Tibial nerve (tissue), 4 donors: ENCODE data around the gene LIN28B. TPM values are rescaled to one million over a fixed set of nuclear protein-coding genes. Genes with fewer than 3 reads are reported as not detected.

ENCODE experiments used
- DNase-seq, 2 donors: peaks; one replicate each; pipeline ENCODE4 v3.0.0-alpha.2; 2019; ENCODE audit warnings: low spot score in 2 of 2
- H3K27ac ChIP-seq, 4 donors: fragments of 200-600 bp; sonication (generic) in 3 of 4; one replicate each; pipeline ENCODE4 v1.5.1; 2017 to 2019; ENCODE audit warnings: mild to moderate bottlenecking in 1 of 4
- H3K27me3 ChIP-seq, 2 donors: fragments of 200-600 bp; sonication (generic) in 1 of 2; one replicate each; pipeline versions ENCODE4 v1.5.1 to v1.6.0; 2017 to 2019
- H3K36me3 ChIP-seq, 3 donors: fragments of 200-600 bp; sonication (generic); one replicate each; pipeline ENCODE4 v1.5.1; 2018 to 2019
- H3K4me1 ChIP-seq, 4 donors: fragments of 200-600 bp; sonication (generic) in 3 of 4; one replicate each; pipeline ENCODE4 v1.5.1; 2017 to 2019
- H3K4me3 ChIP-seq, 4 donors: fragments of 200-600 bp; sonication (generic) in 3 of 4; one replicate each; pipeline ENCODE4 v1.5.1; 2017 to 2019; ENCODE audit warnings: mild to moderate bottlenecking in 1 of 4, moderate library complexity in 1 of 4
- H3K9me3 ChIP-seq, 4 donors: fragments of 200-600 bp; sonication (generic) in 3 of 4; one replicate each; pipeline ENCODE4 v1.5.1; 2017 to 2019
- EP300 ChIP-seq, 2 donors: sonication (generic); formaldehyde crosslinking; IDR thresholded peaks; one replicate each; pipeline ENCODE4 v1.6.1; 2017; ENCODE audit warnings: antibody characterized with exemption in 2 of 2, mild to moderate bottlenecking in 1 of 2
- POLR2A ChIP-seq, 2 donors: fragments of 450-650 bp; IDR thresholded peaks; one replicate each; pipeline ENCODE4 v1.6.1; 2017; ENCODE audit warnings: antibody characterized with exemption in 2 of 2, mild to moderate bottlenecking in 2 of 2, moderate library complexity in 2 of 2
- WGBS, 2 donors: methylation state at CpG; one replicate each; pipeline ENCODE4 v1.1.5; 2018; 5-methylcytosine and 5-hydroxymethylcytosine counted together
- total RNA-seq, 4 donors: library from RNA; depleted of rRNA; stranded (reverse); fragments of >200 nt; gene quantifications; one replicate each; pipeline ENCODE4 v1.1.0, GENCODE V29; 2016
- TF ChIP-seq, protein P1 (sequence below), 5 experiments: fragments of 200-600 bp in 3 of 5; fragments of 450-650 bp in 2 of 5; sonication (generic) in 3 of 5; IDR thresholded peaks; one replicate each; pipeline ENCODE4 v1.5.1; 2016 to 2019; ENCODE audit warnings: antibody characterized with exemption in 5 of 5, mild to moderate bottlenecking in 3 of 5, moderate library complexity in 2 of 5

Gene LIN28B
- total RNA-seq, 4 donors from 2014 or later, result not detected

DNA sequence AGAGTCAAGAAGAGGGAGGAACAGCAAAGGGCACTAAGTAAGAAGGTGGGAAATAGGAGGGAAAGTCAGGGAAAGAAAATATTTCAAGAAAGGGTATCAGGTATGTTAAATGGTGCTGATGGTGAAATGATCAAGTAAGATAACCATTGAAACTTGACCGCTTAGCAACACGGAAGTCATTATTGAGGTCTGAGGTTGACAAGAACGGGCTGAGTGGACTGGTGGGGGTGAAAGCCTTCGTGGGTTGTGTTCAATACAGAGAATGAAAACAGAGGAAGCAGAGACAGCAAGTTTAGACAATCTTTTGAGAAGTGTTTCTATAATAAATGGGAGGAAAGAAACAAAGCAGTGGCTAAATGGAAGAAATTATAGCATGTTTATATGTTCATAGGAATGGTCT is 72.0 kb downstream of the LIN28B start:
- Histone ChIP-seq H3K36me3 (no peaks in the 10 kb centered on the region), H3K9me3 (no peaks in the 10 kb centered on the region), H3K27ac (no peak overlapping the region), H3K4me3 (no peak overlapping the region), H3K27me3 (no peaks in the 10 kb centered on the region), H3K4me1 (no peaks in the 10 kb centered on the region)
- WGBS, 2 donors, result 82 to 84% methylated on average over 4 of the region's 4 CpGs
- TF ChIP-seq, protein P1, sequence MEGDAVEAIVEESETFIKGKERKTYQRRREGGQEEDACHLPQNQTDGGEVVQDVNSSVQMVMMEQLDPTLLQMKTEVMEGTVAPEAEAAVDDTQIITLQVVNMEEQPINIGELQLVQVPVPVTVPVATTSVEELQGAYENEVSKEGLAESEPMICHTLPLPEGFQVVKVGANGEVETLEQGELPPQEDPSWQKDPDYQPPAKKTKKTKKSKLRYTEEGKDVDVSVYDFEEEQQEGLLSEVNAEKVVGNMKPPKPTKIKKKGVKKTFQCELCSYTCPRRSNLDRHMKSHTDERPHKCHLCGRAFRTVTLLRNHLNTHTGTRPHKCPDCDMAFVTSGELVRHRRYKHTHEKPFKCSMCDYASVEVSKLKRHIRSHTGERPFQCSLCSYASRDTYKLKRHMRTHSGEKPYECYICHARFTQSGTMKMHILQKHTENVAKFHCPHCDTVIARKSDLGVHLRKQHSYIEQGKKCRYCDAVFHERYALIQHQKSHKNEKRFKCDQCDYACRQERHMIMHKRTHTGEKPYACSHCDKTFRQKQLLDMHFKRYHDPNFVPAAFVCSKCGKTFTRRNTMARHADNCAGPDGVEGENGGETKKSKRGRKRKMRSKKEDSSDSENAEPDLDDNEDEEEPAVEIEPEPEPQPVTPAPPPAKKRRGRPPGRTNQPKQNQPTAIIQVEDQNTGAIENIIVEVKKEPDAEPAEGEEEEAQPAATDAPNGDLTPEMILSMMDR (IDR thresholded peaks at IDR 0.05), result no peak
- TF ChIP-seq EP300 (IDR thresholded peaks at IDR 0.05), result no peak
- no peak for TF ChIP-seq POLR2A (IDR thresholded peaks at IDR 0.05)
- no peak for DNase-seq

DNA sequence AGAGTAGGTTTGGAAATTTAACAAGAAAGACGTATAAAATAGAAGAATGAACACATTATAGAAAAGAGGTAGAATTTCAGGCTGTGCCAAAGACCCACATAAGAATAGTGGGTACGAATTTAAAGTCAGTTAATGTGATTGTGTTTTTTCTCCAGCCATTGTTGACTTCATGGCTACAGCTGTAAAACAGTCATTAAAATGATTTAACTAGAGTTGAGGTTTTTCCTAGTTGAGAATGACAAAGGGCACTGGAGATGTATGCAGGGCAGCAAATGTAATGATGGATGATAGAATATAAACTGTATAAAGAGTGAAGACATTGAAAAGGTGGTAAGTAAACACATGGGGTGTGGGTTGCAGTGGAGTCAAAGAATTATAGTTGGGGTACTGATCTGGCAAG is 72.7 kb downstream of the LIN28B start:
- no peak overlapping the region for H3K4me3 ChIP-seq
- no peaks in the 10 kb centered on the region for H3K4me1 ChIP-seq
- no peak overlapping the region for H3K27ac ChIP-seq
- 66 to 73% methylated on average over 2 of the region's 2 CpGs for WGBS, 2 donors
- no peaks in the 10 kb centered on the region for H3K36me3 ChIP-seq
- no peak for DNase-seq
- H3K9me3 ChIP-seq, result no peaks in the 10 kb centered on the region
- H3K27me3 ChIP-seq, result no peaks in the 10 kb centered on the region
- TF ChIP-seq POLR2A (IDR thresholded peaks at IDR 0.05), result no peak
- TF ChIP-seq, protein P1 (IDR thresholded peaks at IDR 0.05), result no peak
- TF ChIP-seq EP300 (IDR thresholded peaks at IDR 0.05), result no peak

DNA sequence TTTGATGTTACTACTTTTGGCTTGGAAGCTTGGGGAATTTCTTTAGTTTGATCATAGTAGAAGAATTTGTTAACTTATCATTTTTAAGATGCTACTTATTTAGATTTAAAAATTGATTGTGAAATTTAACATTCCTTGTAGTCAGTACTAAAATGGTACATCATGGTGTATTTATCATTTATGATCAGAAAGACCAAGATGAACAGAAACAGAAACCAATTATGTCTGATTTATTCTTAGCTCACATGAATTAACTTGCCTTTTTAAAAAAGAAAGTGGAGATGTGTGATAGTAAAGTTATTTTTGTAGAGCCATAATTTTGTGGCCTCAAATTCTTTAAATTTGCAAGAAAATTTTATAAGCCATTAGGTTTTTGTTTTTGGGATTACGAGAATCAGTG is 77.6 kb downstream of the LIN28B start:
- Histone ChIP-seq H3K27me3 (no peaks in the 10 kb centered on the region), H3K9me3 (no peaks in the 10 kb centered on the region), H3K36me3 (no peaks in the 10 kb centered on the region), H3K27ac (no peak overlapping the region), H3K4me3 (no peak overlapping the region), H3K4me1 (no peaks in the 10 kb centered on the region)
- no peak for DNase-seq
- TF ChIP-seq, protein P1 (IDR thresholded peaks at IDR 0.05), result no peak
- TF ChIP-seq POLR2A (IDR thresholded peaks at IDR 0.05) (no peak), EP300 (IDR thresholded peaks at IDR 0.05) (no peak)
- 91 to 92% methylated on average over 1 of the region's 1 CpG for WGBS, 2 donors

DNA sequence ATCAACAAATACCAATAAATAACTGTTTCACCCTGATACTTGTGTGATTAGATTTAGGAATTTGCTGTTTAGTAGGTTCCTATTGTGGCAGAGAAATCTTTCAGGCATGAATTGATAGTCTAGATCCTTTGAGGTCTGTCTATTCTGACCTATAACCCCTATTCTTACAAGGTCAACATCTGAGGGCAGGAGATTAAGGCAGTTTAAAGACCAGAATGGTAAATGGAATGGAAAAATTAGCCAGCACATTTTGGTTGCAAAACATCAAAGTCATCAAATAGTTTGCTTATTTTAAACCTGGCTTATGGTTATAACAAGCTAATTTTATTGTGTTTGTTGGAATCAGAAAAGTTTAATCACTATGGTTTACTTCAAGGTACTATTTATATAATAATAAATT is 78.4 kb downstream of the LIN28B start:
- TF ChIP-seq, protein P1 (IDR thresholded peaks at IDR 0.05), result no peak
- TF ChIP-seq EP300 (IDR thresholded peaks at IDR 0.05) (no peak), POLR2A (IDR thresholded peaks at IDR 0.05) (no peak)
- H3K9me3 ChIP-seq, result no peaks in the 10 kb centered on the region
- no peak overlapping the region for H3K27ac ChIP-seq
- H3K27me3 ChIP-seq, result no peaks in the 10 kb centered on the region
- no peaks in the 10 kb centered on the region for H3K36me3 ChIP-seq
- H3K4me3 ChIP-seq, result no peak overlapping the region
- DNase-seq, result no peak
- H3K4me1 ChIP-seq, result no peaks in the 10 kb centered on the region

DNA sequence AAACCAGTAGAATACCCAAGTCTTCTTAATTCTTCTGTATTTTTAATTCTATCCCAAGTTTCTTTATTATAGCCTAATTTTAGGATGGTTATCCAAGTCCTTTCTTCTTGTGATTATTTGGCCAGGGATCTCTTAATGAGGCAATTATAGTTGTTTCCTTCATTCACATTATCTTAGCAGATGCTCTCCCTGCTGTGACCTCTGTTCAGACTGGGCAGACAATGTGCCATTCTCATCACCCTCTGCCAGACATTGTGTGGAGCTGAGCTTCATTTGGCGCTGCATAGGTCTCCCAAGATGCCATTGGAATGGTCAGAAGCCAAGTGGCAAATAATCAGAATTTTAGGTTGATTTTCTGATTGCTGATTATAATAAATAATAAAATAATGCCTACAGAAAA is 79.4 kb downstream of the LIN28B start:
- TF ChIP-seq POLR2A (IDR thresholded peaks at IDR 0.05) (no peak), EP300 (IDR thresholded peaks at IDR 0.05) (no peak)
- TF ChIP-seq, protein P1 (IDR thresholded peaks at IDR 0.05), result no peak
- no peaks in the 10 kb centered on the region for H3K9me3 ChIP-seq
- no peak overlapping the region for H3K4me3 ChIP-seq
- no peak for DNase-seq
- H3K36me3 ChIP-seq, result no peaks in the 10 kb centered on the region
- 81 to 92% methylated on average over 1 of the region's 1 CpG for WGBS, 2 donors
- H3K27ac ChIP-seq, result no peak overlapping the region
- H3K4me1 ChIP-seq, result no peaks in the 10 kb centered on the region
- H3K27me3 ChIP-seq, result no peaks in the 10 kb centered on the region
